H9 (cell line): Measurements from ENCODE around the gene PC. TPM values are rescaled to one million over a fixed set of nuclear protein-coding genes. Genes with fewer than 3 reads are reported as not detected.

Source experiments
- DNase-seq: peaks from one replicate; pipeline ENCODE4 v3.0.0-alpha.2; 2017
- H2AFZ ChIP-seq: one replicate; pipeline ENCODE4 v1.6.1; 2013; ENCODE audit warnings: mild to moderate bottlenecking, low read length, control low read depth, moderate library complexity
- H2AK5ac ChIP-seq: 2 replicates; pipeline ENCODE4 v1.6.1; 2013; ENCODE audit warnings: low read length, control low read depth, mixed read lengths; ENCODE audit not compliant: insufficient read length
- H2BK120ac ChIP-seq: one replicate; pipeline ENCODE4 v1.6.1; 2013; ENCODE audit warnings: low read depth, mild to moderate bottlenecking, low read length, control low read depth, inconsistent platforms; ENCODE audit not compliant: poor library complexity, severe bottlenecking
- H2BK12ac ChIP-seq: 2 replicates; pipeline ENCODE4 v1.6.1; 2013; ENCODE audit warnings: low read length, control low read depth, mixed read lengths, low read depth; ENCODE audit not compliant: insufficient read length
- H2BK15ac ChIP-seq: 2 replicates; pipeline ENCODE4 v1.6.1; 2013; ENCODE audit warnings: low read depth, low read length, control low read depth
- H2BK20ac ChIP-seq: one replicate; pipeline ENCODE4 v1.6.1; 2013; ENCODE audit warnings: low read depth, mild to moderate bottlenecking, low read length, control low read depth, inconsistent platforms; ENCODE audit not compliant: poor library complexity, severe bottlenecking
- H2BK5ac ChIP-seq: 2 replicates; pipeline ENCODE4 v1.6.1; 2013; ENCODE audit warnings: low read length, control low read depth, mixed read lengths; ENCODE audit not compliant: insufficient read length
- H3K14ac ChIP-seq: 2 replicates; pipeline ENCODE4 v1.6.1; 2013; ENCODE audit warnings: low read length, control low read depth; ENCODE audit not compliant: insufficient read depth
- H3K18ac ChIP-seq: 2 replicates; pipeline ENCODE4 v1.6.1; 2013; ENCODE audit warnings: low read depth, mild to moderate bottlenecking, mixed read lengths, low read length, control low read depth; ENCODE audit not compliant: insufficient read length
- H3K23ac ChIP-seq: 2 replicates; pipeline ENCODE4 v1.6.1; 2013; ENCODE audit warnings: low read length, control low read depth, mixed read lengths, low read depth; ENCODE audit not compliant: insufficient read length
- H3K23me2 ChIP-seq: 2 replicates; pipeline ENCODE4 v1.6.1; 2013; ENCODE audit warnings: low read depth, mild to moderate bottlenecking, mixed read lengths, low read length, control low read depth; ENCODE audit not compliant: insufficient read length, poor library complexity, severe bottlenecking
- H3K27ac ChIP-seq: 2 replicates; pipeline ENCODE4 v1.5.1; 2013; ENCODE audit warnings: low read length, control low read depth, mixed read lengths, low read depth; ENCODE audit not compliant: insufficient read length
- H3K27me3 ChIP-seq: 2 replicates; pipeline ENCODE4 v1.6.1; 2013; ENCODE audit warnings: low read length, control low read depth, inconsistent platforms; ENCODE audit not compliant: insufficient read depth
- H3K4ac ChIP-seq: 2 replicates; pipeline ENCODE4 v1.6.1; 2013; ENCODE audit warnings: low read depth, mild to moderate bottlenecking, control low read depth, inconsistent platforms, low read length, moderate library complexity
- H3K4me1 ChIP-seq: 2 replicates; pipeline ENCODE4 v1.6.1; 2013; ENCODE audit warnings: low read length, control low read depth, inconsistent platforms; ENCODE audit not compliant: insufficient read depth
- H3K4me2 ChIP-seq: 2 replicates; pipeline ENCODE4 v1.6.1; 2013; ENCODE audit warnings: low read length, control low read depth, mixed read lengths; ENCODE audit not compliant: insufficient read length, insufficient read depth
- H3K56ac ChIP-seq: 2 replicates; pipeline ENCODE4 v1.6.1; 2013; ENCODE audit warnings: low read depth, mild to moderate bottlenecking, mixed read lengths, low read length, control low read depth; ENCODE audit not compliant: insufficient read length
- H3K79me1 ChIP-seq: 2 replicates; pipeline ENCODE4 v1.6.1; 2013; ENCODE audit warnings: low read depth, mild to moderate bottlenecking, moderate library complexity, low read length, control low read depth, inconsistent platforms; ENCODE audit not compliant: insufficient read depth, poor library complexity, severe bottlenecking
- H3K79me2 ChIP-seq: 2 replicates; pipeline ENCODE4 v1.6.1; 2013; ENCODE audit warnings: low read length, control low read depth, inconsistent platforms; ENCODE audit not compliant: insufficient read depth
- H3K9ac ChIP-seq: 2 replicates; pipeline ENCODE4 v1.6.1; 2013; ENCODE audit warnings: low read length, control low read depth, mixed read lengths; ENCODE audit not compliant: insufficient read length; ENCODE audit errors: extremely low read depth
- H3K9me3 ChIP-seq: one replicate; pipeline ENCODE4 v1.6.1; 2013; ENCODE audit warnings: low read depth, low read length, inconsistent platforms; ENCODE audit not compliant: control insufficient read depth
- H3T11ph ChIP-seq: one replicate; pipeline ENCODE4 v1.6.1; 2013; ENCODE audit warnings: mild to moderate bottlenecking, low read length, control low read depth, inconsistent platforms
- H4K20me1 ChIP-seq: one replicate; pipeline ENCODE4 v1.6.1; 2013; ENCODE audit not compliant: control insufficient read depth, insufficient read length, insufficient read depth
- H4K5ac ChIP-seq: 2 replicates; pipeline ENCODE4 v1.6.1; 2013; ENCODE audit warnings: low read depth, mild to moderate bottlenecking, mixed read lengths, low read length, control low read depth; ENCODE audit not compliant: insufficient read length
- H4K8ac ChIP-seq: replicated peaks from 2 replicates; pipeline ENCODE4 v1.6.1; 2013; ENCODE audit warnings: low read length, control low read depth, mixed read lengths, low read depth; ENCODE audit not compliant: insufficient read length
- H4K91ac ChIP-seq: 2 replicates; pipeline ENCODE4 v1.6.1; 2013; ENCODE audit warnings: low read depth, mild to moderate bottlenecking, moderate library complexity, mixed read lengths, low read length, control low read depth; ENCODE audit not compliant: insufficient read length
- H3K27ac Mint-ChIP-seq, 3 experiments: 2 replicates in 2 of 3; 3 replicates in 1 of 3; pipeline ENCODE4 v1.8.0; 2020 to 2021; ENCODE audit warnings: mixed read lengths in 3 of 3, mild to moderate bottlenecking in 1 of 3, moderate library complexity in 1 of 3
- H3K27me3 Mint-ChIP-seq: 2 replicates; pipeline ENCODE4 v1.8.0; 2021; ENCODE audit warnings: low read depth, mild to moderate bottlenecking, moderate library complexity, mixed read lengths
- H3K36me3 Mint-ChIP-seq, 3 experiments: 2 replicates in 2 of 3; 3 replicates in 1 of 3; pipeline ENCODE4 v1.8.0; 2020 to 2021; ENCODE audit warnings: low read depth in 3 of 3, mixed read lengths in 3 of 3; ENCODE audit not compliant: insufficient read depth in 1 of 3
- H3K4me1 Mint-ChIP-seq, 2 experiments: 2 replicates each; pipeline ENCODE4 v1.8.0; 2020; ENCODE audit warnings: mixed read lengths in 2 of 2
- H3K4me3 Mint-ChIP-seq, 2 experiments: 2 replicates in 1 of 2; 3 replicates in 1 of 2; pipeline ENCODE4 v1.8.0; 2020 to 2021; ENCODE audit warnings: mild to moderate bottlenecking in 2 of 2, mixed read lengths in 2 of 2, moderate library complexity in 1 of 2
- H3K9me3 Mint-ChIP-seq, 2 experiments: 2 replicates in 1 of 2; 3 replicates in 1 of 2; pipeline ENCODE4 v1.8.0; 2020; ENCODE audit warnings: mild to moderate bottlenecking in 2 of 2, mixed read lengths in 2 of 2, moderate library complexity in 1 of 2
- CTCF ChIP-seq: fragments of 200-600 bp; sonication (generic); conservative IDR thresholded peaks from 3 replicates; pipeline ENCODE4 v1.8.0; 2021; ENCODE audit warnings: antibody characterized with exemption, mild to moderate bottlenecking
- WGBS: extraction: QIAGEN DNeasy Blood & Tissue Kit; methylation state at CpG from one replicate; pipeline ENCODE4 v1.1.7; 2013; ENCODE audit warnings: missing lambda C conversion rate, low lambda C conversion rate, mixed read lengths; ENCODE audit not compliant: insufficient read length; ENCODE audit errors: extremely low coverage; 5-methylcytosine and 5-hydroxymethylcytosine counted together
- total RNA-seq: library from RNA; stranded (reverse); gene quantifications from 2 replicates; pipeline ENCODE4 v1.2.1, GENCODE V29; 2021

PC gene
- total RNA-seq, 1 experiment from 2014 or later: 32.6 TPM

GRCh38 chr11:66966351-66966750, 8.2 kb upstream of the PC start:
- Histone ChIP-seq H2AFZ (no peak overlapping the region), H3K27me3 (no peaks in the 10 kb centered on the region), H2BK5ac (no peak overlapping the region), H3T11ph (no peak overlapping the region), H3K79me2 (no peaks in the 10 kb centered on the region), H4K20me1 (no peaks in the 10 kb centered on the region), H3K9me3 (no peaks in the 10 kb centered on the region), H3K23me2 (no peaks in the 10 kb centered on the region), H3K4me2 (no peak overlapping the region), H4K8ac (no peak overlapping the region), H4K5ac (no peak overlapping the region), H3K4me1 (no peaks in the 10 kb centered on the region), H3K79me1 (no peaks in the 10 kb centered on the region), H2BK20ac (no peak overlapping the region), H2BK12ac (no peak overlapping the region), H2BK15ac (no peak overlapping the region), H2BK120ac (no peak overlapping the region), H3K56ac (no peak overlapping the region), H3K27ac (no peak overlapping the region), H3K18ac (no peak overlapping the region), H3K4ac (no peak overlapping the region), H2AK5ac (no peak overlapping the region), H3K23ac (no peak overlapping the region), H3K9ac (no peak overlapping the region), H3K14ac (no peak overlapping the region), H4K91ac (peak overlapping the region; percentile 13)
- no peaks in the 10 kb centered on the region for H3K4me1 Mint-ChIP-seq
- H3K27ac Mint-ChIP-seq: no peak overlapping the region; a peak in 1 of 7 replicates
- no CpG with 5 or more reads among the region's 5 CpGs for WGBS
- DNase-seq: no peak
- H3K36me3 Mint-ChIP-seq: no peaks in the 10 kb centered on the region; a peak in 1 of 7 replicates
- H3K27me3 Mint-ChIP-seq: peaks cover 2% of the 10 kb centered on the region; the same call in 1 of the 2 replicates
- H3K4me3 Mint-ChIP-seq: no peak overlapping the region
- no peaks in the 10 kb centered on the region for H3K9me3 Mint-ChIP-seq
- no peak for TF ChIP-seq CTCF
